ENCODE measurements around the gene RPL18.
"Not testable (repeated sequence)": the region's sequence is repeated elsewhere in the genome, so short reads cannot be mapped to it uniquely, and the experiment has no call there.

DNA sequence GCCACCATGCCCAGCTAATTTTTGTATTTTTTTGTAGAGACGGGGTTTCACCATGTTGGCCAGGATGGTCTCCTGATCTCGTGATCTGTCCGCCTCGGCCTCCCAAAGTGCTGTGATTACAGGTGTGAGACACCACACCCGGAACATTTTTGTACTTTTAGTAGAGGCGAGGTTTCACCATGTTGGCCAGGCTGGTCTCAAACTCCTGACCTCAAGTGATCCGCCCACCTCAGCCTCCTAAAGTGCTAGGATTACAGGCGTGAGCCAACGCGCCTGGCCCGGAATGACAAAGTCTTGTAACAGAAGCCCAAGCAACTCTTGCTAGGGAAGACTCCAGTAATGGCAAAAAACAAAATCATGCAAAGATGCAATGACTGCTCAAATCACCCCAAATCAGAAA is 13.3 kb upstream of the RPL18 start:
- not testable (repeated sequence) for TF ChIP-seq POLR2A (IDR thresholded peaks at IDR 0.05; ENCODE audit: low read depth, low read length); POLR2AphosphoS5 (IDR thresholded peaks at IDR 0.05; ENCODE audit: low read depth, low read length); TAF1 (IDR thresholded peaks at IDR 0.05; ENCODE audit: borderline replicate concordance, low read depth, low read length)
